GM10248 (cell line): ENCODE data around the gene LSAMP.
A peak's percentile ranks its signal among the peaks of the same experiment; 100 is the strongest.

Source experiments
- CTCF ChIA-PET: fragments of 300-600 bp; sonication (Branson Sonifier 250); formaldehyde crosslinking; extraction: SDS; loops from one replicate; lab custom pipeline; 2021; ENCODE audit warnings: antibody characterized with exemption; lab: Yijun Ruan, JAX
- POLR2A ChIA-PET: fragments of 350-650 bp; sonication (Branson Sonifier 250); formaldehyde crosslinking; extraction: SDS; loops from one replicate; lab custom pipeline; 2020; ENCODE audit warnings: antibody characterized with exemption; lab: Yijun Ruan, JAX
- DNase-seq: peaks from one replicate; pipeline ENCODE4 v3.0.0; 2012; ENCODE audit errors: extremely low spot score
- TF ChIP-seq, protein P1 (sequence below): IDR thresholded peaks from 2 replicates; pipeline ENCODE4 v1.5.1; 2012; ENCODE audit warnings: mild to moderate bottlenecking, low read depth; ENCODE audit errors: extremely low read depth, missing control alignments, control extremely low read depth

Gene LSAMP

GRCh38 chr3:116056280-116056679, 389.0 kb downstream of the LSAMP start:
- POLR2A ChIA-PET: no interaction called here
- CTCF ChIA-PET: interaction anchor here (1.2 kb wide), 1 partner anchor 12 kb away, joined by 3 read pairs; no protein-coding TSS in a partner anchor
- TF ChIP-seq, protein P1, sequence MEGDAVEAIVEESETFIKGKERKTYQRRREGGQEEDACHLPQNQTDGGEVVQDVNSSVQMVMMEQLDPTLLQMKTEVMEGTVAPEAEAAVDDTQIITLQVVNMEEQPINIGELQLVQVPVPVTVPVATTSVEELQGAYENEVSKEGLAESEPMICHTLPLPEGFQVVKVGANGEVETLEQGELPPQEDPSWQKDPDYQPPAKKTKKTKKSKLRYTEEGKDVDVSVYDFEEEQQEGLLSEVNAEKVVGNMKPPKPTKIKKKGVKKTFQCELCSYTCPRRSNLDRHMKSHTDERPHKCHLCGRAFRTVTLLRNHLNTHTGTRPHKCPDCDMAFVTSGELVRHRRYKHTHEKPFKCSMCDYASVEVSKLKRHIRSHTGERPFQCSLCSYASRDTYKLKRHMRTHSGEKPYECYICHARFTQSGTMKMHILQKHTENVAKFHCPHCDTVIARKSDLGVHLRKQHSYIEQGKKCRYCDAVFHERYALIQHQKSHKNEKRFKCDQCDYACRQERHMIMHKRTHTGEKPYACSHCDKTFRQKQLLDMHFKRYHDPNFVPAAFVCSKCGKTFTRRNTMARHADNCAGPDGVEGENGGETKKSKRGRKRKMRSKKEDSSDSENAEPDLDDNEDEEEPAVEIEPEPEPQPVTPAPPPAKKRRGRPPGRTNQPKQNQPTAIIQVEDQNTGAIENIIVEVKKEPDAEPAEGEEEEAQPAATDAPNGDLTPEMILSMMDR: no peak
- DNase-seq: peak; percentile 16

GRCh38 chr3:116053017-116053416, 392.3 kb downstream of the LSAMP start:
- TF ChIP-seq, protein P1: no peak
- DNase-seq: no peak
- ChIA-PET CTCF (interaction anchor here (1.2 to 1.7 kb wide), 2 partner anchors 21 to 43 kb away, joined by 3 read pairs; no protein-coding TSS in a partner anchor), POLR2A (no interaction called here)

GRCh38 chr3:116052602-116053001, 392.7 kb downstream of the LSAMP start:
- DNase-seq: no peak
- ChIA-PET POLR2A (no interaction called here), CTCF (interaction anchor here (1.2 to 1.7 kb wide), 2 partner anchors 20 to 43 kb away, joined by 3 read pairs; no protein-coding TSS in a partner anchor)
- TF ChIP-seq, protein P1: no peak

DNA sequence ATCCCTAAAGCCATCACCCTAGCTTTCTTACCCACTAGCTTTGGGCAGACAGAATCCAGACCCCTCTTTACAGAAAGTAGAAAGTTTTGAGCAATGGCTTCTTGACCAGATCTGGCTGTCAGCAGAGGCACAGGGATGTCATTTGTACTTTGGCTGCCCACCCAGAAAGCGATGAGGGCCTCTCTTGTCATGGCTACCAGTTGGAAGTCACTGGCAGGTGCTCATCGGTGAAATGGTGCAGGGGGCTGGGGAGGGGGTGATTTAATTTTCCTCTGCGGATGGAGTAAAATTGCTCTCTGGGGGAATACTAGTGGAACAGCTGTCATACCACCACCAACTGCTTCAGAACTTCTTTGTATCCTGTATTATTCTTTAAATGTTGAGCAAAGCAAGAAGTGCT, 393.7 kb downstream of the LSAMP start:
- DNase-seq: no peak

GRCh38 chr3:116051040-116051439, 394.2 kb downstream of the LSAMP start:
- TF ChIP-seq, protein P1: no peak
- POLR2A ChIA-PET: no interaction called here
- DNase-seq: no peak
- CTCF ChIA-PET: no interaction called here

More for the DNA sequence above, 393.7 kb downstream of the LSAMP start:
- CTCF ChIA-PET: no interaction called here
- POLR2A ChIA-PET: no interaction called here
- TF ChIP-seq, protein P1: no peak

- no peak for DNase-seq
- TF ChIP-seq, protein P1: no peak
- ChIA-PET POLR2A (no interaction called here), CTCF (no interaction called here)
Measured at GRCh38 chr3:116050311-116050915, 394.9 kb downstream of the LSAMP start.
